ENCODE data around the gene SPSB1.

The SPSB1 gene

GRCh38 chr1:9384751-9385245 is 92.1 kb downstream of the SPSB1 start:
- no peak for TF ChIP-seq TAF1 (IDR thresholded peaks at IDR 0.05; ENCODE audit: borderline replicate concordance, insufficient read depth, low read length)
- TF ChIP-seq REST (IDR thresholded peaks at IDR 0.05; ENCODE audit: insufficient read depth in 1 of 2, low read depth in 2 of 2, low read length in 2 of 2): no peak
- no peak for TF ChIP-seq POLR2AphosphoS5 (IDR thresholded peaks at IDR 0.05; ENCODE audit: low read depth, low read length)
- no peak for TF ChIP-seq FOXP2 (optimal IDR thresholded peaks at IDR 0.05; ENCODE audit: borderline replicate concordance, extremely low read depth, extremely low read length, insufficient read depth)
- TF ChIP-seq SIN3A (IDR thresholded peaks at IDR 0.05; ENCODE audit: borderline replicate concordance, insufficient read depth, low read length): no peak

GRCh38 chr1:9385801-9386573 is 93.3 kb downstream of the SPSB1 start:
- TF ChIP-seq TAF1 (IDR thresholded peaks at IDR 0.05; ENCODE audit: borderline replicate concordance, insufficient read depth, low read length) (no peak), POLR2AphosphoS5 (IDR thresholded peaks at IDR 0.05; ENCODE audit: low read depth, low read length) (no peak), SIN3A (IDR thresholded peaks at IDR 0.05; ENCODE audit: borderline replicate concordance, insufficient read depth, low read length) (no peak), FOXP2 (optimal IDR thresholded peaks at IDR 0.05; ENCODE audit: borderline replicate concordance, extremely low read depth, extremely low read length, insufficient read depth) (no peak), REST (IDR thresholded peaks at IDR 0.05; ENCODE audit: insufficient read depth in 1 of 2, low read depth in 2 of 2, low read length in 2 of 2) (no peak)

GRCh38 chr1:9388335-9389180 is 95.9 kb downstream of the SPSB1 start:
- TF ChIP-seq POLR2AphosphoS5 (IDR thresholded peaks at IDR 0.05; ENCODE audit: low read depth, low read length): no peak

- TF ChIP-seq FOXP2 (optimal IDR thresholded peaks at IDR 0.05; ENCODE audit: borderline replicate concordance, extremely low read depth, extremely low read length, insufficient read depth) (no peak), TAF1 (IDR thresholded peaks at IDR 0.05; ENCODE audit: borderline replicate concordance, insufficient read depth, low read length) (no peak), SIN3A (IDR thresholded peaks at IDR 0.05; ENCODE audit: borderline replicate concordance, insufficient read depth, low read length) (no peak), POLR2AphosphoS5 (IDR thresholded peaks at IDR 0.05; ENCODE audit: low read depth, low read length) (no peak), REST (IDR thresholded peaks at IDR 0.05; ENCODE audit: insufficient read depth in 1 of 2, low read depth in 2 of 2, low read length in 2 of 2) (no peak)
Measured at GRCh38 chr1:9389968-9390367, 97.3 kb downstream of the SPSB1 start.

GRCh38 chr1:9391620-9392019 is 98.9 kb downstream of the SPSB1 start:
- TF ChIP-seq FOXP2 (optimal IDR thresholded peaks at IDR 0.05; ENCODE audit: borderline replicate concordance, extremely low read depth, extremely low read length, insufficient read depth): no peak
- no peak for TF ChIP-seq REST (IDR thresholded peaks at IDR 0.05; ENCODE audit: insufficient read depth in 1 of 2, low read depth in 2 of 2, low read length in 2 of 2)
